HEK293 (cell line): ENCODE results near the gene SPO11.

Experiments
- CTCF ChIA-PET: fragments of 350-600 bp; formaldehyde crosslinking; extraction: SDS; loops from one replicate; lab custom pipeline; 2021; ENCODE audit warnings: antibody characterized with exemption; lab: Yijun Ruan, JAX
- POLR2A ChIA-PET: fragments of 300-600 bp; formaldehyde crosslinking; extraction: SDS; loops from one replicate; lab custom pipeline; 2020; ENCODE audit warnings: antibody characterized with exemption, inconsistent platforms; lab: Yijun Ruan, JAX
- H3K27ac ChIP-seq: fragments of 200-500 bp; sonication (Bioruptor generic); 2 replicates; pipeline ENCODE4 v1.5.1; 2014; ENCODE audit warnings: low read depth, low read length, control low read depth, inconsistent platforms; ENCODE audit errors: extremely low read depth
- H3K36me3 ChIP-seq, 2 experiments: fragments of 200-500 bp in 1 of 2; sonication (Bioruptor generic) in 1 of 2; 1 replicate in 1 of 2; 2 replicates in 1 of 2; pipeline ENCODE4 v1.5.1; 2014 to 2017; ENCODE audit warnings: inconsistent platforms in 2 of 2, low read length in 2 of 2; ENCODE audit not compliant: control insufficient read depth in 2 of 2, insufficient read depth in 1 of 2
- H3K4me1 ChIP-seq: fragments of 200-500 bp; sonication (Bioruptor generic); 2 replicates; pipeline ENCODE4 v1.5.1; 2014; ENCODE audit warnings: mild to moderate bottlenecking, low read length, inconsistent platforms; ENCODE audit not compliant: control insufficient read depth, insufficient read depth
- H3K4me3 ChIP-seq: 2 replicates; pipeline ENCODE4 v1.5.1; 2011; ENCODE audit warnings: low read depth, mild to moderate bottlenecking, control low read depth, low read length, moderate library complexity
- H3K9me3 ChIP-seq: fragments of 200-500 bp; sonication (Bioruptor generic); 2 replicates; pipeline ENCODE4 v1.5.1; 2014; ENCODE audit warnings: low read depth, low read length, inconsistent platforms; ENCODE audit not compliant: control insufficient read depth, insufficient read depth
- OSR2 ChIP-seq: fragments of 450-650 bp; formaldehyde crosslinking; IDR thresholded peaks from 2 replicates; pipeline ENCODE4 v1.5.1; 2016; ENCODE audit warnings: missing biosample characterization, missing genetic modification characterization
- RBAK ChIP-seq: fragments of 450-650 bp; formaldehyde crosslinking; IDR thresholded peaks from 2 replicates; pipeline ENCODE4 v1.5.1; 2016; ENCODE audit warnings: missing biosample characterization, missing genetic modification characterization
- REST ChIP-seq: fragments of 450-650 bp; formaldehyde crosslinking; IDR thresholded peaks from 2 replicates; pipeline ENCODE4 v1.5.1; 2016; ENCODE audit warnings: missing biosample characterization, missing genetic modification characterization
- TSHZ1 ChIP-seq: fragments of 450-650 bp; formaldehyde crosslinking; IDR thresholded peaks from 2 replicates; pipeline ENCODE4 v1.5.1; 2016; ENCODE audit warnings: missing biosample characterization, missing genetic modification characterization, borderline replicate concordance
- ZBTB44 ChIP-seq: fragments of 450-650 bp; IDR thresholded peaks from 2 replicates; pipeline ENCODE4 v1.5.1; 2018; ENCODE audit warnings: missing biosample characterization, mild to moderate bottlenecking, missing genetic modification characterization
- ZNF311 ChIP-seq: fragments of 450-650 bp; formaldehyde crosslinking; IDR thresholded peaks from 2 replicates; pipeline ENCODE4 v1.5.1; 2017; ENCODE audit warnings: missing biosample characterization, missing genetic modification characterization, borderline replicate concordance
- ZNF335 ChIP-seq: fragments of 450-650 bp; formaldehyde crosslinking; conservative IDR thresholded peaks from 2 replicates; pipeline ENCODE4 v1.5.1; 2016; ENCODE audit warnings: missing biosample characterization, missing genetic modification characterization
- ZNF416 ChIP-seq: fragments of 450-650 bp; formaldehyde crosslinking; IDR thresholded peaks from 2 replicates; pipeline ENCODE4 v1.5.1; 2016; ENCODE audit warnings: missing biosample characterization, missing genetic modification characterization
- ZNF433 ChIP-seq: fragments of 450-650 bp; formaldehyde crosslinking; IDR thresholded peaks from 2 replicates; pipeline ENCODE4 v1.5.1; 2016; ENCODE audit warnings: missing biosample characterization, missing genetic modification characterization, low read depth
- ZNF530 ChIP-seq: fragments of 450-650 bp; formaldehyde crosslinking; IDR thresholded peaks from 2 replicates; pipeline ENCODE4 v1.5.1; 2016; ENCODE audit warnings: low read depth, missing biosample characterization, missing genetic modification characterization
- ZNF670 ChIP-seq: fragments of 450-650 bp; formaldehyde crosslinking; IDR thresholded peaks from 2 replicates; pipeline ENCODE4 v1.5.1; 2016; ENCODE audit warnings: missing biosample characterization, missing genetic modification characterization, low read depth
- ZNF747 ChIP-seq: fragments of 450-650 bp; formaldehyde crosslinking; IDR thresholded peaks from 2 replicates; pipeline ENCODE4 v1.5.1; 2016; ENCODE audit warnings: missing biosample characterization, missing genetic modification characterization
- ZNF830 ChIP-seq: fragments of 450-650 bp; IDR thresholded peaks from 2 replicates; pipeline ENCODE4 v1.5.0; 2018; ENCODE audit warnings: missing biosample characterization, missing genetic modification characterization, low read depth, mild to moderate bottlenecking, moderate library complexity

SPO11 gene

GRCh38 chr20:57310821-57311514 lies 18.6 kb upstream of the SPO11 start:
- CTCF ChIA-PET, result interaction anchor here (0.6 to 0.7 kb wide), 2 partner anchors 138 to 229 kb away, joined by 3 to 4 read pairs; no protein-coding TSS in a partner anchor

More at GRCh38 chr20:57310821-57311514, 18.6 kb upstream of the SPO11 start:
- Histone ChIP-seq H3K4me1 (no peaks in the 10 kb centered on the region), H3K4me3 (no peak overlapping the region), H3K9me3 (no peaks in the 10 kb centered on the region)
- TF ChIP-seq OSR2 (tag by site-specific recombination) (no peak), ZNF416 (no peak), ZNF530 (tag by site-specific recombination) (no peak), ZNF830 (no peak), ZNF311 (tag by site-specific recombination) (no peak), ZNF747 (tag by site-specific recombination) (no peak), RBAK (tag by site-specific recombination) (no peak), REST (tag by site-specific recombination) (no peak), ZNF670 (tag by site-specific recombination) (no peak), ZNF433 (tag by site-specific recombination) (no peak), ZNF335 (tag by site-specific recombination) (no peak), TSHZ1 (tag by site-specific recombination) (no peak), ZBTB44 (no peak)
- TF ChIP-seq, all 188 proteins: peak for 0
- POLR2A ChIA-PET, result no interaction called here
- no peaks in the 10 kb centered on the region for H3K36me3 ChIP-seq
- H3K27ac ChIP-seq, result no peak overlapping the region
